RWPE2 (cell line): ENCODE data around the gene TENM4.
A peak's percentile ranks its signal among the peaks of the same experiment; 100 is the strongest.

Source experiments
- ATAC-seq: fragments of 200-7000 bp; cut with Tn5 transposase; 3 replicates; pipeline ENCODE4 v1.9.1; 2021; ENCODE audit warnings: low read depth
- DNase-seq: peaks from one replicate; pipeline ENCODE4 v3.0.0-alpha.2; 2020; ENCODE audit warnings: low spot score
- H3K27ac ChIP-seq: fragments of 450-650 bp; 2 replicates; pipeline ENCODE4 v1.5.1; 2017; ENCODE audit warnings: mild to moderate bottlenecking; ENCODE audit not compliant: poor library complexity, severe bottlenecking
- H3K27me3 ChIP-seq: fragments of 250-450 bp; sonication (Bioruptor Pico); 2 replicates; pipeline ENCODE4 v1.5.1; 2021; ENCODE audit warnings: mild to moderate bottlenecking, moderate library complexity; ENCODE audit not compliant: insufficient read depth, poor library complexity, severe bottlenecking
- H3K36me3 ChIP-seq: fragments of 250-450 bp; sonication (Bioruptor Pico); 2 replicates; pipeline ENCODE4 v1.5.1; 2020; ENCODE audit warnings: low read depth, mild to moderate bottlenecking, moderate library complexity
- H3K4me1 ChIP-seq: fragments of 250-450 bp; sonication (Bioruptor Pico); 2 replicates; pipeline ENCODE4 v1.5.1; 2021; ENCODE audit warnings: mild to moderate bottlenecking, moderate library complexity; ENCODE audit not compliant: insufficient read depth, poor library complexity, severe bottlenecking
- H3K4me3 ChIP-seq: fragments of 250-450 bp; sonication (Bioruptor Pico); 2 replicates; pipeline ENCODE4 v1.5.1; 2021; ENCODE audit warnings: mild to moderate bottlenecking, moderate library complexity; ENCODE audit not compliant: severe bottlenecking
- H3K9me3 ChIP-seq: fragments of 250-450 bp; sonication (Bioruptor Pico); 2 replicates; pipeline ENCODE4 v1.5.1; 2021; ENCODE audit warnings: mild to moderate bottlenecking, moderate library complexity; ENCODE audit not compliant: severe bottlenecking
- TF ChIP-seq, protein P1 (sequence below): fragments of 450-650 bp; IDR thresholded peaks from one replicate; pipeline ENCODE4 v1.5.1; 2017; ENCODE audit warnings: mild to moderate bottlenecking, moderate library complexity; ENCODE audit not compliant: poor library complexity, severe bottlenecking

The TENM4 gene

DNA sequence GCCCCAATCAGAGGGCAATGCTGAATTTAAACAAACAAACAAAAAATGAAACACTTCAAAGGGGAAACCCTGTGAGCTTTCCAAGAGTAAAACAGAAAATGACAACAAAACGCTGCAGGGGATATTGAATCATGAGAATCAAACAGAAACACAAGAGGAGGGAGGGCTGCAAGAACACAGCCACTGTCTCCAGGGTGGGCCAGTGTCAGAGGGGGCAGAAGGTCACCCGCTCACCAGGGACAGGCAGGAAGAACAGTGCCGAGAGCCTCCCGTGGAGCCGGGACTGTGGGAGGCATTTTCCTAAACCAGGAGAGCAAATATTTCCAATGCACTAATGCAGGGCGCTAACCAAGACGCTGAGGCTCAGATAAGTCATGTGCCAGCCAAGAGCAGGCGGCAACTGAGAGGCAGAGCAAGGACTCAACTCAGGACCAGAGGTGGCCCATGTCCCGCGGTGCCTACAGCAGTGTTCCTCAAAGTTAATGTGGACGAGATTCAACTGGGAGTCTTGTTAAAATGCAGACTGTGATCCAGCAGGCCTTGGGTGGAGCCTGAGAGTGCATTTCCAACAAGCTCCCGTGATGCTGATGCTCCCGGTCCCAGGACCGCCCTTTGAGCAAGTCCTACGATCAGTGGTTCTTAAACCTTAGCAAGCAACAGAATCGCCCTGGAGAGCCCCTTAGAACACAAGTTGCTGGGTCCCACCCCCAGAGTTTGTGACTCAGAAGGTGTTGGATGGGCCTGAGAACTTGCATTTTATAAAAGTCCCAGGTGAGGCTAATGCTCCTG is 197.2 kb downstream of the TENM4 start:
- DNase-seq: no peak

DNA sequence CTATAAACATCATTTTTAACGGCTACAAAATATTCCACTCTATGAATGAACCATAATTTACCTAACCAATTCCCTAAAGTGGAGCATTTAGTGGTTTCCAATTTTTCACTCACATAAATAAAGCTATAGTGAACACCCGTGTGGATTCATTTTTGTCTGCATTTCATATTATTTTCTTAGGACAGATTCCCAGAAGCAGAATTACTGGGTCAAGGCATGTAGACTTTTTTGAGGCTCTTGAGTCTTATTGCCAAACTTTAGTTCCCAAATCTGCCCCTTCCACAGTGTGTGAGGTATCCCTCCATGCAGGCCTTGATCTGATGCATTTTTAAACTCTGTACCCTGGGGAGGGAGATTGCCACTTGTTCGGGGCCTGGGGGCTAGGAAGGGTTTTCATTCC is 198.2 kb downstream of the TENM4 start:
- Histone ChIP-seq H3K36me3 (no peaks in the 10 kb centered on the region), H3K4me1 (peaks cover 18% of the 10 kb centered on the region), H3K4me3 (no peak overlapping the region), H3K9me3 (no peaks in the 10 kb centered on the region), H3K27me3 (no peaks in the 10 kb centered on the region), H3K27ac (no peak overlapping the region)
- TF ChIP-seq, protein P1, sequence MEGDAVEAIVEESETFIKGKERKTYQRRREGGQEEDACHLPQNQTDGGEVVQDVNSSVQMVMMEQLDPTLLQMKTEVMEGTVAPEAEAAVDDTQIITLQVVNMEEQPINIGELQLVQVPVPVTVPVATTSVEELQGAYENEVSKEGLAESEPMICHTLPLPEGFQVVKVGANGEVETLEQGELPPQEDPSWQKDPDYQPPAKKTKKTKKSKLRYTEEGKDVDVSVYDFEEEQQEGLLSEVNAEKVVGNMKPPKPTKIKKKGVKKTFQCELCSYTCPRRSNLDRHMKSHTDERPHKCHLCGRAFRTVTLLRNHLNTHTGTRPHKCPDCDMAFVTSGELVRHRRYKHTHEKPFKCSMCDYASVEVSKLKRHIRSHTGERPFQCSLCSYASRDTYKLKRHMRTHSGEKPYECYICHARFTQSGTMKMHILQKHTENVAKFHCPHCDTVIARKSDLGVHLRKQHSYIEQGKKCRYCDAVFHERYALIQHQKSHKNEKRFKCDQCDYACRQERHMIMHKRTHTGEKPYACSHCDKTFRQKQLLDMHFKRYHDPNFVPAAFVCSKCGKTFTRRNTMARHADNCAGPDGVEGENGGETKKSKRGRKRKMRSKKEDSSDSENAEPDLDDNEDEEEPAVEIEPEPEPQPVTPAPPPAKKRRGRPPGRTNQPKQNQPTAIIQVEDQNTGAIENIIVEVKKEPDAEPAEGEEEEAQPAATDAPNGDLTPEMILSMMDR: no peak
- ATAC-seq (no peak), DNase-seq (no peak)

More for the DNA sequence above, 197.2 kb downstream of the TENM4 start:
- Histone ChIP-seq H3K4me3 (no peak overlapping the region), H3K36me3 (no peaks in the 10 kb centered on the region), H3K27me3 (no peaks in the 10 kb centered on the region), H3K4me1 (peaks cover 18% of the 10 kb centered on the region), H3K27ac (peak overlapping the region; percentile 76), H3K9me3 (no peaks in the 10 kb centered on the region)
- TF ChIP-seq, protein P1: no peak
- no peak for ATAC-seq

DNA sequence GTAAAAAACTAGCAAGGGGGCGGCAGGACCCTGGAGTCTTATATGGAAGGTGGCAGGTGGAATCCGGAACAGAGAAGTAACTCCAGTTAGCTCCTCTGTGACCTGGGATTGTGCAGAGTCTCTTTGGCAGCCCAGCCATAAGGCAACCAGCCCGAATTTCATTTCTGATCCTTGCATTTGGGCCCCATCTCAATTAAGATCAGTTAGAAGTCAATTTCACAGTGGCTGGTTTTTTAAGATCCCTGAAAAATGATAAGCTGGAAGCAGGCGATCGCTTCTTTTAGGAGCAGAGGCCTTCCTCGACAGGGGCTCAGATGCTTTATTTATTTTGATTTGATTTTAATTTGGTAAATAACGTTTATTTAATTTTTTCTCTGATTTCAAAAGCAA is 199.0 kb downstream of the TENM4 start:
- no peak overlapping the region for H3K4me3 ChIP-seq
- H3K4me1 ChIP-seq: peaks cover 18% of the 10 kb centered on the region
- H3K36me3 ChIP-seq: no peaks in the 10 kb centered on the region
- DNase-seq: no peak
- H3K9me3 ChIP-seq: no peaks in the 10 kb centered on the region
- H3K27me3 ChIP-seq: no peaks in the 10 kb centered on the region
- TF ChIP-seq, protein P1: no peak
- no peak overlapping the region for H3K27ac ChIP-seq
- no peak for ATAC-seq

DNA sequence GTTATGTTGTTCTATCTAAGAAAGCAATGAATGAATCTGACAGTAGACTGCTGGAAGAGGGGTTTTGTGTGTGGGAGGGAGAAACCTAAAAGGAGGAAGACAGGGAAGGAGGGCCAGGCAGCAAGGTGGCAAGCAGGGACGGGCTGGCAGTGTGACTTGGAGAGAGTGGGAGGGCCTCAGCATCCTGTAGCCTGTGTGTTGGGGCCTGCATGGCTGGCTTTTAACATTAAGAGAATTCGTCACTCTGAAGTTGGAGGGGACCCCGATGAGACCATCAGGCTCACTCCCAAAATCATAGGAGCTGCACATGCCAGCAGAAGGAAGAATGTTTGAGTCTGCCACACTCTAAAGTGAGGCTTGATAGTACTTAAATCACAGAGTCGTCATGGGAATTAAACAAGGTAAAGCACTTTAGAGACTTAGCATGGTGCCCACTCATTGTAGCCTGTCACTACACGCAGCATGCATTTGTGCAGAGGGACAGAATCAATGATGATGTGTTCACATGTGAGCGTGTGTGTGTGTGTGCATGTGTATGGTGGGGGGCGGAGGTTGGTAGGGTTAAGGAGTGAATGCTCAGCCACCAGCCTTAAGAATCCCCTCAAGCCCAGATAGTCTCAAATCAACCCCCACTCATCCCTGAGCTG is 199.5 kb downstream of the TENM4 start:
- ATAC-seq: no peak

More for the DNA sequence above, 199.5 kb downstream of the TENM4 start:
- Histone ChIP-seq H3K4me3 (no peak overlapping the region), H3K9me3 (no peaks in the 10 kb centered on the region), H3K27ac (no peak overlapping the region), H3K4me1 (peaks cover 18% of the 10 kb centered on the region), H3K27me3 (no peaks in the 10 kb centered on the region), H3K36me3 (no peaks in the 10 kb centered on the region)
- TF ChIP-seq, protein P1: no peak
- no peak for DNase-seq
